Fibroblast of lung (primary cell): ENCODE data around the gene SPECC1L. TPM values are rescaled to one million over a fixed set of nuclear protein-coding genes. Genes with fewer than 3 reads are reported as not detected.

Experiments
- DNase-seq, 2 donors: peaks; one replicate each; pipeline versions ENCODE4 v3.0.0 to v3.0.0-alpha.2; 2010; ENCODE audit warnings: low read depth in 2 of 2
- H2AFZ ChIP-seq: 2 replicates; pipeline ENCODE4 v1.5.1; 2012; ENCODE audit warnings: low read length, control low read depth, inconsistent platforms
- H3K27ac ChIP-seq: 2 replicates; pipeline ENCODE4 v1.5.1; 2011; ENCODE audit warnings: low read length, control low read depth; ENCODE audit not compliant: insufficient read depth
- H3K27me3 ChIP-seq: 2 replicates; pipeline ENCODE4 v1.5.1; 2011; ENCODE audit warnings: mild to moderate bottlenecking, low read length; ENCODE audit not compliant: control insufficient read depth, insufficient read depth
- H3K36me3 ChIP-seq: 2 replicates; pipeline ENCODE4 v1.5.1; 2011; ENCODE audit warnings: low read length; ENCODE audit not compliant: control insufficient read depth, insufficient read depth
- H3K4me1 ChIP-seq: 2 replicates; pipeline ENCODE4 v1.5.1; 2011; ENCODE audit warnings: low read length; ENCODE audit not compliant: control insufficient read depth, insufficient read depth; ENCODE audit errors: extremely low read depth
- H3K4me2 ChIP-seq: 2 replicates; pipeline ENCODE4 v1.5.1; 2011; ENCODE audit warnings: low read length, control low read depth; ENCODE audit not compliant: insufficient read depth; ENCODE audit errors: extremely low read depth
- H3K4me3 ChIP-seq, 4 experiments: fragments of 200-600 bp in 1 of 4; sonication (generic) in 1 of 4; replicated peaks in 1 of 4; 2 replicates each; pipeline ENCODE4 v1.5.1; 2011 to 2016; ENCODE audit warnings: low read length in 4 of 4, low read depth in 3 of 4, mild to moderate bottlenecking in 3 of 4, control low read depth in 2 of 4, inconsistent platforms in 1 of 4, mixed read lengths in 1 of 4; ENCODE audit not compliant: insufficient read depth in 1 of 4; ENCODE audit errors: control extremely low read depth in 1 of 4
- H3K79me2 ChIP-seq: 2 replicates; pipeline ENCODE4 v1.5.1; 2012; ENCODE audit warnings: mild to moderate bottlenecking, low read length, inconsistent platforms; ENCODE audit not compliant: control insufficient read depth, insufficient read depth
- H3K9ac ChIP-seq: 2 replicates; pipeline ENCODE4 v1.5.1; 2011; ENCODE audit warnings: mild to moderate bottlenecking, low read length, control low read depth; ENCODE audit not compliant: insufficient read depth
- H3K9me3 ChIP-seq: 2 replicates; pipeline ENCODE4 v1.5.1; 2012; ENCODE audit warnings: low read depth, low read length; ENCODE audit not compliant: control insufficient read depth, insufficient read depth
- H4K20me1 ChIP-seq: 2 replicates; pipeline ENCODE4 v1.5.1; 2011; ENCODE audit warnings: low read length; ENCODE audit not compliant: control insufficient read depth, insufficient read depth; ENCODE audit errors: extremely low read depth
- CTCF ChIP-seq, 2 donors: IDR thresholded peaks in 1 of 2; conservative IDR thresholded peaks in 1 of 2; 1 replicate in 1 of 2; 2 replicates in 1 of 2; pipeline ENCODE4 v1.5.1; 2011 to 2012; ENCODE audit warnings: low read length in 2 of 2, control low read depth in 1 of 2, inconsistent platforms in 1 of 2, low read depth in 1 of 2, mild to moderate bottlenecking in 1 of 2
- EZH2 ChIP-seq: IDR thresholded peaks from 2 replicates; pipeline ENCODE4 v1.5.1; 2012; ENCODE audit warnings: low read length, control low read depth, mild to moderate bottlenecking; ENCODE audit errors: missing control alignments
- polyA plus RNA-seq, 2 donors: library from polyadenylated mRNA; depleted of rRNA in 1 of 2; stranded (reverse) in 1 of 2; unstranded in 1 of 2; fragments of >200 nt; gene quantifications; 2 replicates each; pipeline ENCODE4 v1.2.1, GENCODE V29; 2011 to 2012; ENCODE audit warnings: missing spikeins in 1 of 2
- total RNA-seq: library from RNA; depleted of rRNA; stranded (reverse); fragments of >200 nt; gene quantifications from 2 replicates; pipeline ENCODE4 v1.2.1, GENCODE V29; 2014

Gene SPECC1L
- total and polyA plus RNA-seq, 2 donors (not counting 1 experiment from before 2014, with no cell fraction given), result 40.3 to 46.2 TPM

GRCh38 chr22:24455039-24455438 is 184.4 kb downstream of the SPECC1L start:
- Histone ChIP-seq H3K36me3 (no peaks in the 10 kb centered on the region), H4K20me1 (no peaks in the 10 kb centered on the region), H3K4me3 (no peak overlapping the region), H3K4me1 (no peaks in the 10 kb centered on the region), H3K4me2 (no peak overlapping the region), H3K27ac (no peak overlapping the region), H3K27me3 (peaks cover under 1% of the 10 kb centered on the region), H3K79me2 (no peaks in the 10 kb centered on the region), H3K9me3 (no peaks in the 10 kb centered on the region), H3K9ac (no peak overlapping the region), H2AFZ (no peak overlapping the region)
- DNase-seq, result no peak
- TF ChIP-seq CTCF (conservative IDR thresholded peaks at IDR 0.05 in 1 of 2, IDR thresholded peaks at IDR 0.05 in 1 of 2; ENCODE audit: low read depth in 1 of 2, low read length in 2 of 2) (no peak), EZH2 (no peak)

- no peak overlapping the region for H3K4me3 ChIP-seq
- no peaks in the 10 kb centered on the region for H3K36me3 ChIP-seq
- TF ChIP-seq EZH2, result no peak
- TF ChIP-seq CTCF (conservative IDR thresholded peaks at IDR 0.05 in 1 of 2, IDR thresholded peaks at IDR 0.05 in 1 of 2; ENCODE audit: low read depth in 1 of 2, low read length in 2 of 2), result no peak
- H3K4me1 ChIP-seq, result no peaks in the 10 kb centered on the region
- H3K27me3 ChIP-seq, result no peaks in the 10 kb centered on the region
- H3K4me2 ChIP-seq, result no peak overlapping the region
- no peak overlapping the region for H3K27ac ChIP-seq
- no peak overlapping the region for H2AFZ ChIP-seq
- no peaks in the 10 kb centered on the region for H4K20me1 ChIP-seq
- H3K9ac ChIP-seq, result no peak overlapping the region
- no peaks in the 10 kb centered on the region for H3K9me3 ChIP-seq
- H3K79me2 ChIP-seq, result no peaks in the 10 kb centered on the region
- DNase-seq, result no peak
These were observed 185.3 kb downstream of the SPECC1L start for GRCh38 chr22:24455751-24456426.

GRCh38 chr22:24457894-24458420 is 187.3 kb downstream of the SPECC1L start:
- Histone ChIP-seq H2AFZ (no peak overlapping the region), H3K27me3 (no peaks in the 10 kb centered on the region), H3K79me2 (no peaks in the 10 kb centered on the region), H3K27ac (no peak overlapping the region), H3K4me2 (no peak overlapping the region), H3K4me3 (no peak overlapping the region), H4K20me1 (no peaks in the 10 kb centered on the region), H3K4me1 (no peaks in the 10 kb centered on the region), H3K9me3 (no peaks in the 10 kb centered on the region), H3K36me3 (no peaks in the 10 kb centered on the region), H3K9ac (no peak overlapping the region)
- no peak for DNase-seq
- TF ChIP-seq EZH2 (no peak), CTCF (conservative IDR thresholded peaks at IDR 0.05 in 1 of 2, IDR thresholded peaks at IDR 0.05 in 1 of 2; ENCODE audit: low read depth in 1 of 2, low read length in 2 of 2) (no peak)
